Measurements from ENCODE around the gene RENBP.

DNA sequence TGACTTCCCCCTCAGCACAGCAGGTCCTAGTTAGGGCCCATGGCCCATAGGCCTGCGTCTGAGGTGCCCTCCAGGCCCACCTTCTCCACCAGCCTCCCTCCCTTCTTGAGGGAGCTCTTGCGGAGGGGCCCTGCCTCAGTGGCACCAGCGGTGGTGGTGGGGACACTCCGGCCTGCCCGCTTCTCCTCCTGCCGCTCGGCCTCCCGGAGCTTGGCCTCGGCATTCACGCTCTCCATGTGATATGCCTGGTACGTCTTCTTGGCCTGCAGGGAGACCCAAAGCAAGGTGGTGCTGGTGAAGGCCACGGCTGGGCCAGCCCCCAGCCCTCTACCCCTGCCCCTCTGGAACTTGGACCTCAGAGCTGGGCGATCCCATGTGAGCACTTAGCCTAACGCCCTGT is 23.9 kb downstream of the RENBP start:
- TF ChIP-seq, protein P1, sequence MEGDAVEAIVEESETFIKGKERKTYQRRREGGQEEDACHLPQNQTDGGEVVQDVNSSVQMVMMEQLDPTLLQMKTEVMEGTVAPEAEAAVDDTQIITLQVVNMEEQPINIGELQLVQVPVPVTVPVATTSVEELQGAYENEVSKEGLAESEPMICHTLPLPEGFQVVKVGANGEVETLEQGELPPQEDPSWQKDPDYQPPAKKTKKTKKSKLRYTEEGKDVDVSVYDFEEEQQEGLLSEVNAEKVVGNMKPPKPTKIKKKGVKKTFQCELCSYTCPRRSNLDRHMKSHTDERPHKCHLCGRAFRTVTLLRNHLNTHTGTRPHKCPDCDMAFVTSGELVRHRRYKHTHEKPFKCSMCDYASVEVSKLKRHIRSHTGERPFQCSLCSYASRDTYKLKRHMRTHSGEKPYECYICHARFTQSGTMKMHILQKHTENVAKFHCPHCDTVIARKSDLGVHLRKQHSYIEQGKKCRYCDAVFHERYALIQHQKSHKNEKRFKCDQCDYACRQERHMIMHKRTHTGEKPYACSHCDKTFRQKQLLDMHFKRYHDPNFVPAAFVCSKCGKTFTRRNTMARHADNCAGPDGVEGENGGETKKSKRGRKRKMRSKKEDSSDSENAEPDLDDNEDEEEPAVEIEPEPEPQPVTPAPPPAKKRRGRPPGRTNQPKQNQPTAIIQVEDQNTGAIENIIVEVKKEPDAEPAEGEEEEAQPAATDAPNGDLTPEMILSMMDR (IDR thresholded peaks at IDR 0.05): no peak
- TF ChIP-seq POLR2A (IDR thresholded peaks at IDR 0.05): no peak
